ENCODE results near the gene PCDHB9.
"Not testable (repeated sequence)": the region's sequence is repeated elsewhere in the genome, so short reads cannot be mapped to it uniquely, and the experiment has no call there.

GRCh38 chr5:141157356-141157755 is 29.6 kb upstream of the PCDHB9 start:
- TF ChIP-seq MAFK (IDR thresholded peaks at IDR 0.05; ENCODE audit: low read depth, low read length); BHLHE40 (IDR thresholded peaks at IDR 0.05; ENCODE audit: low read depth, low read length); CTCF (conservative IDR thresholded peaks at IDR 0.05; ENCODE audit: low read depth, low read length); POLR2A (IDR thresholded peaks at IDR 0.05; ENCODE audit: low read depth, low read length); RAD21 (IDR thresholded peaks at IDR 0.05; ENCODE audit: low read length); RFX5 (IDR thresholded peaks at IDR 0.05; ENCODE audit: low read depth, low read length); MAZ (IDR thresholded peaks at IDR 0.05; ENCODE audit: borderline replicate concordance, low read depth, low read length); FOS (IDR thresholded peaks at IDR 0.05; ENCODE audit: low read depth, low read length): not testable (repeated sequence)
